H9 (cell line): ENCODE results near the gene RAB31. TPM values are rescaled to one million over a fixed set of nuclear protein-coding genes. Genes with fewer than 3 reads are reported as not detected.

Source experiments
- DNase-seq: peaks from one replicate; pipeline ENCODE4 v3.0.0-alpha.2; 2017
- H2AFZ ChIP-seq: one replicate; pipeline ENCODE4 v1.6.1; 2013; ENCODE audit warnings: mild to moderate bottlenecking, low read length, control low read depth, moderate library complexity
- H2AK5ac ChIP-seq: 2 replicates; pipeline ENCODE4 v1.6.1; 2013; ENCODE audit warnings: low read length, control low read depth, mixed read lengths; ENCODE audit not compliant: insufficient read length
- H2BK120ac ChIP-seq: one replicate; pipeline ENCODE4 v1.6.1; 2013; ENCODE audit warnings: low read depth, mild to moderate bottlenecking, low read length, control low read depth, inconsistent platforms; ENCODE audit not compliant: poor library complexity, severe bottlenecking
- H2BK12ac ChIP-seq: 2 replicates; pipeline ENCODE4 v1.6.1; 2013; ENCODE audit warnings: low read length, control low read depth, mixed read lengths, low read depth; ENCODE audit not compliant: insufficient read length
- H2BK15ac ChIP-seq: 2 replicates; pipeline ENCODE4 v1.6.1; 2013; ENCODE audit warnings: low read depth, low read length, control low read depth
- H2BK20ac ChIP-seq: one replicate; pipeline ENCODE4 v1.6.1; 2013; ENCODE audit warnings: low read depth, mild to moderate bottlenecking, low read length, control low read depth, inconsistent platforms; ENCODE audit not compliant: poor library complexity, severe bottlenecking
- H2BK5ac ChIP-seq: 2 replicates; pipeline ENCODE4 v1.6.1; 2013; ENCODE audit warnings: low read length, control low read depth, mixed read lengths; ENCODE audit not compliant: insufficient read length
- H3K14ac ChIP-seq: 2 replicates; pipeline ENCODE4 v1.6.1; 2013; ENCODE audit warnings: low read length, control low read depth; ENCODE audit not compliant: insufficient read depth
- H3K18ac ChIP-seq: 2 replicates; pipeline ENCODE4 v1.6.1; 2013; ENCODE audit warnings: low read depth, mild to moderate bottlenecking, mixed read lengths, low read length, control low read depth; ENCODE audit not compliant: insufficient read length
- H3K23ac ChIP-seq: 2 replicates; pipeline ENCODE4 v1.6.1; 2013; ENCODE audit warnings: low read length, control low read depth, mixed read lengths, low read depth; ENCODE audit not compliant: insufficient read length
- H3K23me2 ChIP-seq: 2 replicates; pipeline ENCODE4 v1.6.1; 2013; ENCODE audit warnings: low read depth, mild to moderate bottlenecking, mixed read lengths, low read length, control low read depth; ENCODE audit not compliant: insufficient read length, poor library complexity, severe bottlenecking
- H3K27ac ChIP-seq: 2 replicates; pipeline ENCODE4 v1.5.1; 2013; ENCODE audit warnings: low read length, control low read depth, mixed read lengths, low read depth; ENCODE audit not compliant: insufficient read length
- H3K27me3 ChIP-seq: 2 replicates; pipeline ENCODE4 v1.6.1; 2013; ENCODE audit warnings: low read length, control low read depth, inconsistent platforms; ENCODE audit not compliant: insufficient read depth
- H3K4ac ChIP-seq: 2 replicates; pipeline ENCODE4 v1.6.1; 2013; ENCODE audit warnings: low read depth, mild to moderate bottlenecking, control low read depth, inconsistent platforms, low read length, moderate library complexity
- H3K4me1 ChIP-seq: 2 replicates; pipeline ENCODE4 v1.6.1; 2013; ENCODE audit warnings: low read length, control low read depth, inconsistent platforms; ENCODE audit not compliant: insufficient read depth
- H3K4me2 ChIP-seq: 2 replicates; pipeline ENCODE4 v1.6.1; 2013; ENCODE audit warnings: low read length, control low read depth, mixed read lengths; ENCODE audit not compliant: insufficient read length, insufficient read depth
- H3K56ac ChIP-seq: 2 replicates; pipeline ENCODE4 v1.6.1; 2013; ENCODE audit warnings: low read depth, mild to moderate bottlenecking, mixed read lengths, low read length, control low read depth; ENCODE audit not compliant: insufficient read length
- H3K79me1 ChIP-seq: 2 replicates; pipeline ENCODE4 v1.6.1; 2013; ENCODE audit warnings: low read depth, mild to moderate bottlenecking, moderate library complexity, low read length, control low read depth, inconsistent platforms; ENCODE audit not compliant: insufficient read depth, poor library complexity, severe bottlenecking
- H3K79me2 ChIP-seq: 2 replicates; pipeline ENCODE4 v1.6.1; 2013; ENCODE audit warnings: low read length, control low read depth, inconsistent platforms; ENCODE audit not compliant: insufficient read depth
- H3K9ac ChIP-seq: 2 replicates; pipeline ENCODE4 v1.6.1; 2013; ENCODE audit warnings: low read length, control low read depth, mixed read lengths; ENCODE audit not compliant: insufficient read length; ENCODE audit errors: extremely low read depth
- H3K9me3 ChIP-seq: one replicate; pipeline ENCODE4 v1.6.1; 2013; ENCODE audit warnings: low read depth, low read length, inconsistent platforms; ENCODE audit not compliant: control insufficient read depth
- H3T11ph ChIP-seq: one replicate; pipeline ENCODE4 v1.6.1; 2013; ENCODE audit warnings: mild to moderate bottlenecking, low read length, control low read depth, inconsistent platforms
- H4K20me1 ChIP-seq: one replicate; pipeline ENCODE4 v1.6.1; 2013; ENCODE audit not compliant: control insufficient read depth, insufficient read length, insufficient read depth
- H4K5ac ChIP-seq: 2 replicates; pipeline ENCODE4 v1.6.1; 2013; ENCODE audit warnings: low read depth, mild to moderate bottlenecking, mixed read lengths, low read length, control low read depth; ENCODE audit not compliant: insufficient read length
- H4K8ac ChIP-seq: replicated peaks from 2 replicates; pipeline ENCODE4 v1.6.1; 2013; ENCODE audit warnings: low read length, control low read depth, mixed read lengths, low read depth; ENCODE audit not compliant: insufficient read length
- H4K91ac ChIP-seq: 2 replicates; pipeline ENCODE4 v1.6.1; 2013; ENCODE audit warnings: low read depth, mild to moderate bottlenecking, moderate library complexity, mixed read lengths, low read length, control low read depth; ENCODE audit not compliant: insufficient read length
- H3K27ac Mint-ChIP-seq, 3 experiments: 2 replicates in 2 of 3; 3 replicates in 1 of 3; pipeline ENCODE4 v1.8.0; 2020 to 2021; ENCODE audit warnings: mixed read lengths in 3 of 3, mild to moderate bottlenecking in 1 of 3, moderate library complexity in 1 of 3
- H3K27me3 Mint-ChIP-seq: 2 replicates; pipeline ENCODE4 v1.8.0; 2021; ENCODE audit warnings: low read depth, mild to moderate bottlenecking, moderate library complexity, mixed read lengths
- H3K36me3 Mint-ChIP-seq, 3 experiments: 2 replicates in 2 of 3; 3 replicates in 1 of 3; pipeline ENCODE4 v1.8.0; 2020 to 2021; ENCODE audit warnings: low read depth in 3 of 3, mixed read lengths in 3 of 3; ENCODE audit not compliant: insufficient read depth in 1 of 3
- H3K4me1 Mint-ChIP-seq, 2 experiments: 2 replicates each; pipeline ENCODE4 v1.8.0; 2020; ENCODE audit warnings: mixed read lengths in 2 of 2
- H3K4me3 Mint-ChIP-seq, 2 experiments: 2 replicates in 1 of 2; 3 replicates in 1 of 2; pipeline ENCODE4 v1.8.0; 2020 to 2021; ENCODE audit warnings: mild to moderate bottlenecking in 2 of 2, mixed read lengths in 2 of 2, moderate library complexity in 1 of 2
- H3K9me3 Mint-ChIP-seq, 2 experiments: 2 replicates in 1 of 2; 3 replicates in 1 of 2; pipeline ENCODE4 v1.8.0; 2020; ENCODE audit warnings: mild to moderate bottlenecking in 2 of 2, mixed read lengths in 2 of 2, moderate library complexity in 1 of 2
- WGBS: extraction: QIAGEN DNeasy Blood & Tissue Kit; methylation state at CpG from one replicate; pipeline ENCODE4 v1.1.7; 2013; ENCODE audit warnings: missing lambda C conversion rate, low lambda C conversion rate, mixed read lengths; ENCODE audit not compliant: insufficient read length; ENCODE audit errors: extremely low coverage; 5-methylcytosine and 5-hydroxymethylcytosine counted together
- total RNA-seq: library from RNA; stranded (reverse); gene quantifications from 2 replicates; pipeline ENCODE4 v1.2.1, GENCODE V29; 2021
- TF ChIP-seq, protein P1 (sequence below): fragments of 200-600 bp; sonication (generic); conservative IDR thresholded peaks from 3 replicates; pipeline ENCODE4 v1.8.0; 2021; ENCODE audit warnings: antibody characterized with exemption, mild to moderate bottlenecking

RAB31 gene
- total RNA-seq, 1 experiment from 2014 or later, result 22.4 TPM

DNA sequence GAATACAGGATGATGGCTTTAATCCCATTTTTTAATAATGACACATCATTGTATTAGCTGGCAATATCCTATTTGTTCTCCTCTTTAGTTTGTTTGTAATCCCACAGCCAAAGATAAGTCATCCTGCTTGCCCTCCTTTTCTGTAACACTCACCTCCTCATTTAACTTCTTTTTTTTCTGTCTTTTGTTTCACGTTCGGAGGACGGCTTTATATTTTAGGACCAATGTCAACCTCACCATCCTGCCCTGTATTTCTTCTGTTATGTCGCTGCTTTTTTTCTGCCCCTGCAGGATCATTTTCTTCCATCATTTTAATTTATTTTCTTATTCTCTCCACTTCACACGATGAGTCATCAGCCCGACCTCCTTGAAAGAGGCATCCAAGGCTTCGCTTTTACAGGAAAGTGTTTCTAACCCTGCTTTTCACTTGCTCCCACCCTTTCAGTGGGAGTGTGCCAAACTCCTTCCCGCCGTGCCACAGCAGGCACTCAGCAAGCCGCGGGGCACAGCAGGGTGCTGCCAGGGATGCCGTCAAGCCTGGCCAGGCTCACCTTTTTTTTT, 11.4 kb downstream of the RAB31 start:
- Histone ChIP-seq H2AFZ (no peak overlapping the region), H2BK15ac (no peak overlapping the region), H2AK5ac (no peak overlapping the region), H3K23ac (no peak overlapping the region), H3K4ac (no peak overlapping the region), H3K23me2 (no peaks in the 10 kb centered on the region), H4K91ac (no peak overlapping the region), H4K5ac (no peak overlapping the region), H3K79me2 (no peaks in the 10 kb centered on the region), H2BK12ac (no peak overlapping the region), H3K18ac (no peak overlapping the region), H3T11ph (no peak overlapping the region), H3K9ac (no peak overlapping the region), H4K20me1 (no peaks in the 10 kb centered on the region), H2BK20ac (no peak overlapping the region), H3K79me1 (peaks cover 3% of the 10 kb centered on the region), H3K4me2 (no peak overlapping the region), H3K27me3 (no peaks in the 10 kb centered on the region), H2BK120ac (no peak overlapping the region), H3K4me1 (peaks cover 2% of the 10 kb centered on the region; the same call in 1 of the 2 replicates), H3K27ac (no peak overlapping the region), H4K8ac (no peak overlapping the region), H3K56ac (no peak overlapping the region), H3K9me3 (no peaks in the 10 kb centered on the region), H3K14ac (no peak overlapping the region), H2BK5ac (no peak overlapping the region)
- Mint-ChIP-seq H3K27me3 (no peaks in the 10 kb centered on the region), H3K9me3 (peaks cover 2 to 3% of the 10 kb centered on the region in 2 experiments; a peak in 4 of 5 replicates), H3K36me3 (peaks cover 4 to 7% (median 5%) of the 10 kb centered on the region in 3 experiments), H3K4me1 (peaks cover 11 to 14% of the 10 kb centered on the region in 2 experiments), H3K27ac (peak overlapping the region in 2 of 3 experiments; percentile 0 to 67; a peak in 3 of 7 replicates), H3K4me3 (no peak overlapping the region)
- TF ChIP-seq, protein P1, sequence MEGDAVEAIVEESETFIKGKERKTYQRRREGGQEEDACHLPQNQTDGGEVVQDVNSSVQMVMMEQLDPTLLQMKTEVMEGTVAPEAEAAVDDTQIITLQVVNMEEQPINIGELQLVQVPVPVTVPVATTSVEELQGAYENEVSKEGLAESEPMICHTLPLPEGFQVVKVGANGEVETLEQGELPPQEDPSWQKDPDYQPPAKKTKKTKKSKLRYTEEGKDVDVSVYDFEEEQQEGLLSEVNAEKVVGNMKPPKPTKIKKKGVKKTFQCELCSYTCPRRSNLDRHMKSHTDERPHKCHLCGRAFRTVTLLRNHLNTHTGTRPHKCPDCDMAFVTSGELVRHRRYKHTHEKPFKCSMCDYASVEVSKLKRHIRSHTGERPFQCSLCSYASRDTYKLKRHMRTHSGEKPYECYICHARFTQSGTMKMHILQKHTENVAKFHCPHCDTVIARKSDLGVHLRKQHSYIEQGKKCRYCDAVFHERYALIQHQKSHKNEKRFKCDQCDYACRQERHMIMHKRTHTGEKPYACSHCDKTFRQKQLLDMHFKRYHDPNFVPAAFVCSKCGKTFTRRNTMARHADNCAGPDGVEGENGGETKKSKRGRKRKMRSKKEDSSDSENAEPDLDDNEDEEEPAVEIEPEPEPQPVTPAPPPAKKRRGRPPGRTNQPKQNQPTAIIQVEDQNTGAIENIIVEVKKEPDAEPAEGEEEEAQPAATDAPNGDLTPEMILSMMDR, result no peak
- no peak for DNase-seq
- no CpG with 5 or more reads among the region's 12 CpGs for WGBS
